OCI-LY1 (cell line): ENCODE data around the gene DCTN2.

Experiments used
- CTCF ChIP-seq: fragments of 200-600 bp; sonication (generic), shearing (Covaris generic); IDR thresholded peaks from 2 replicates; pipeline ENCODE4 v1.5.1; 2017; ENCODE audit warnings: mild to moderate bottlenecking, antibody characterized with exemption, low read length, moderate library complexity, mixed read lengths
- EZH2 ChIP-seq: fragments of 200-600 bp; sonication (generic), shearing (Covaris generic); IDR thresholded peaks from 2 replicates; pipeline ENCODE4 v1.8.0; 2017; ENCODE audit warnings: borderline replicate concordance, mixed run types, mild to moderate bottlenecking, antibody characterized with exemption, low read length, moderate library complexity, mixed read lengths

DNA sequence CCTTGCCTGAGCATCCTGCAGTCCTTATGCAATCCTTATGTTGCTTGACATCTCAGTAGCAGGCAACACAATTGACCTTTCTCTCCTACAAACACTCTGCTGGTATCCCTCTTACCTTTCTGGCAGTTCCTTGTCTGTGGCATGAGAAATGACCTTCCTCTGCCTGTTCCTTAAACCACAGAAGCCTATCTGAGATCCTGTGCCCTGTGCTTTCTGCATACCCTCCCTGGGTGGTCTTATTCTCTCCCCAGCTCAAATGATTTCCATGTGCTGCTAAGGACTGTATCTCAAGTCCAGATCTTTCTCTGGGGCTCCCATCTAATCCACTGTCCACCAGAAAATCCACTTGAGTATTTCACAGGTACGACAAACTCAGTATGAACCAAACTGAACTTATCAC lies 65.3 kb downstream of the DCTN2 start:
- TF ChIP-seq CTCF: no peak
- no peak for TF ChIP-seq EZH2
